ENCODE measurements around the gene FBXL17.

The FBXL17 gene

DNA sequence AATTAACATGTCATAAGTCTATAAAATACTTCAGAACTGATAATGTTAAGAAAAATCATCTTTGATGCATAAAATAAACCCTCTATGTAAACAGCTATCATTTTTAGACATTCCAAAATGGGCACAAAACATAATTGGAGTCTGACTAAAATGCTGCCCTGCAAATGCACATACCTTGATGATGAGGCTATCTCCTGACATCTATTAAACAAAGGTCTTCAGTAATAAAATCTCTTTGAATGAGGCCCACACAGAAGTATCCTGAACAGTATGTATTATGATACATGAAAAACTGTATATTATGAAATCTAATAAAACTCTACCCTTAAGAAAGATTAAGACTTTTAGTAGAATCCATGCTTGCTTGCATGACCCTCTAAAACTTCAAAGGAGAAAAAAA, 66.1 kb downstream of the FBXL17 start:
- TF ChIP-seq, protein P1, sequence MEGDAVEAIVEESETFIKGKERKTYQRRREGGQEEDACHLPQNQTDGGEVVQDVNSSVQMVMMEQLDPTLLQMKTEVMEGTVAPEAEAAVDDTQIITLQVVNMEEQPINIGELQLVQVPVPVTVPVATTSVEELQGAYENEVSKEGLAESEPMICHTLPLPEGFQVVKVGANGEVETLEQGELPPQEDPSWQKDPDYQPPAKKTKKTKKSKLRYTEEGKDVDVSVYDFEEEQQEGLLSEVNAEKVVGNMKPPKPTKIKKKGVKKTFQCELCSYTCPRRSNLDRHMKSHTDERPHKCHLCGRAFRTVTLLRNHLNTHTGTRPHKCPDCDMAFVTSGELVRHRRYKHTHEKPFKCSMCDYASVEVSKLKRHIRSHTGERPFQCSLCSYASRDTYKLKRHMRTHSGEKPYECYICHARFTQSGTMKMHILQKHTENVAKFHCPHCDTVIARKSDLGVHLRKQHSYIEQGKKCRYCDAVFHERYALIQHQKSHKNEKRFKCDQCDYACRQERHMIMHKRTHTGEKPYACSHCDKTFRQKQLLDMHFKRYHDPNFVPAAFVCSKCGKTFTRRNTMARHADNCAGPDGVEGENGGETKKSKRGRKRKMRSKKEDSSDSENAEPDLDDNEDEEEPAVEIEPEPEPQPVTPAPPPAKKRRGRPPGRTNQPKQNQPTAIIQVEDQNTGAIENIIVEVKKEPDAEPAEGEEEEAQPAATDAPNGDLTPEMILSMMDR (IDR thresholded peaks at IDR 0.05; ENCODE audit: control insufficient read depth, extremely low read depth, insufficient read depth), result no peak
- DNase-seq (ENCODE audit: low read depth), result peak; percentile 79
- peak overlapping the region; percentile 40; the same call in 1 of the 2 replicates for H3K4me3 ChIP-seq (ENCODE audit: low read depth, low read length)

DNA sequence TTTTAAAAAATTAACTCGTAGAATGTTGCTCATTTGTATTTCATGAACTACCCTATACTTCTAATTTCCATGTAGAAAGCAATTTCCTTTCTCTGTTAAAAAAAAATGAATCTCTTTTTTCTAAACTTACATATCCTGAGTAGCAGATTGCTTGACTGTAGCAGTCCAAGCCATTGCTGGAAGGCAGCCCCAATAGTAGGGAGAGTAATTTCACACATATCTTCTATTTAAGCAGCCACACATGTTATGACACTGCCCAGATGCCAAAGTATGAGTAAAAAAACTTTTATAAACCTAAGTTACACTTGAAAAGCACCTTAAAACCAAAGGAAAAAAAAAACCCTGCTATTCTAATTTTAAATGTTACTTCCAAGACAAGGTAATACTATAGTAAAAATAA, 69.6 kb downstream of the FBXL17 start:
- no peak overlapping the region for H3K4me3 ChIP-seq (ENCODE audit: low read depth, low read length)
- TF ChIP-seq, protein P1 (IDR thresholded peaks at IDR 0.05; ENCODE audit: control insufficient read depth, extremely low read depth, insufficient read depth), result no peak

GRCh38 chr5:108311682-108312081, 70.2 kb downstream of the FBXL17 start:
- TF ChIP-seq, protein P1 (IDR thresholded peaks at IDR 0.05; ENCODE audit: control insufficient read depth, extremely low read depth, insufficient read depth), result no peak
- no peak for DNase-seq (ENCODE audit: low read depth)
- H3K4me3 ChIP-seq (ENCODE audit: low read depth, low read length), result no peak overlapping the region

More for the DNA sequence above, 69.6 kb downstream of the FBXL17 start:
- no peak for DNase-seq (ENCODE audit: low read depth)

- no peak for DNase-seq (ENCODE audit: low read depth)
- no peak overlapping the region for H3K4me3 ChIP-seq (ENCODE audit: low read depth, low read length)
- TF ChIP-seq, protein P1 (IDR thresholded peaks at IDR 0.05; ENCODE audit: control insufficient read depth, extremely low read depth, insufficient read depth), result no peak
Measured at GRCh38 chr5:108303611-108304010, 78.3 kb downstream of the FBXL17 start.

- TF ChIP-seq, protein P1 (IDR thresholded peaks at IDR 0.05; ENCODE audit: control insufficient read depth, extremely low read depth, insufficient read depth), result no peak
- DNase-seq (ENCODE audit: low read depth), result no peak
- no peak overlapping the region; the same call in 1 of the 2 replicates for H3K4me3 ChIP-seq (ENCODE audit: low read depth, low read length)
Measured at GRCh38 chr5:108303086-108303485, 78.8 kb downstream of the FBXL17 start.

- H3K4me3 ChIP-seq (ENCODE audit: low read depth, low read length), result no peak overlapping the region; the same call in 1 of the 2 replicates
- TF ChIP-seq, protein P1 (IDR thresholded peaks at IDR 0.05; ENCODE audit: control insufficient read depth, extremely low read depth, insufficient read depth), result no peak
- no peak for DNase-seq (ENCODE audit: low read depth)
Measured at GRCh38 chr5:108297042-108297601, 84.8 kb downstream of the FBXL17 start.
